AG10803 (cell line): ENCODE data around the gene GPX1.
A peak's percentile ranks its signal among the peaks of the same experiment; 100 is the strongest.

Experiments
- DNase-seq: peaks from one replicate; pipeline ENCODE4 v3.0.0; 2010; ENCODE audit warnings: low read depth
- H3K4me3 ChIP-seq: 2 replicates; pipeline ENCODE4 v1.5.1; 2011; ENCODE audit warnings: mild to moderate bottlenecking, low read length, control low read depth
- CTCF ChIP-seq: conservative IDR thresholded peaks from 2 replicates; pipeline ENCODE4 v1.5.1; 2011; ENCODE audit warnings: mild to moderate bottlenecking, low read length, control low read depth, inconsistent platforms

The GPX1 gene

GRCh38 chr3:49389297-49389696 is 31.1 kb upstream of the GPX1 start:
- no peak for DNase-seq
- H3K4me3 ChIP-seq = no peak overlapping the region
- no peak for TF ChIP-seq CTCF

- H3K4me3 ChIP-seq = no peak overlapping the region
- TF ChIP-seq CTCF = no peak
- DNase-seq = peak; percentile 64
Observed at GRCh38 chr3:49388289-49388820, 30.2 kb upstream of the GPX1 start.

- TF ChIP-seq CTCF = no peak
- DNase-seq = peak; percentile 15
- H3K4me3 ChIP-seq = no peak overlapping the region
Observed at GRCh38 chr3:49387721-49388120, 29.6 kb upstream of the GPX1 start.

GRCh38 chr3:49386056-49386756 is 28.1 kb upstream of the GPX1 start:
- no peak for DNase-seq
- no peak overlapping the region for H3K4me3 ChIP-seq
- TF ChIP-seq CTCF = no peak

GRCh38 chr3:49385617-49386016 is 27.5 kb upstream of the GPX1 start:
- TF ChIP-seq CTCF = no peak
- no peak for DNase-seq
- no peak overlapping the region for H3K4me3 ChIP-seq

- H3K4me3 ChIP-seq = no peak overlapping the region
- no peak for DNase-seq
- no peak for TF ChIP-seq CTCF
Observed at GRCh38 chr3:49383387-49383786, 25.2 kb upstream of the GPX1 start.

- peak; percentile 95 for DNase-seq
- no peak overlapping the region for H3K4me3 ChIP-seq
Observed at GRCh38 chr3:49378249-49378895, 20.2 kb upstream of the GPX1 start.

More at GRCh38 chr3:49378249-49378895, 20.2 kb upstream of the GPX1 start:
- TF ChIP-seq CTCF = no peak
